ENCODE data around the gene RGCC. TPM values are rescaled to one million over a fixed set of nuclear protein-coding genes. Genes with fewer than 3 reads are reported as not detected.

RGCC gene
- total RNA-seq, 1 donor, result 101 TPM

- H3K4me3 ChIP-seq (ENCODE audit: low read depth, low read length), result no peak overlapping the region
- TF ChIP-seq CTCF (IDR thresholded peaks at IDR 0.05; ENCODE audit: insufficient read depth, low read depth, low read length), result no peak
- peak; percentile 68 for DNase-seq (ENCODE audit: low read depth)
Measured at GRCh38 chr13:41496420-41497234, 39.3 kb downstream of the RGCC start.

- no peak for DNase-seq (ENCODE audit: low read depth)
- H3K4me3 ChIP-seq (ENCODE audit: low read depth, low read length), result no peak overlapping the region
- no peak for TF ChIP-seq CTCF (IDR thresholded peaks at IDR 0.05; ENCODE audit: insufficient read depth, low read depth, low read length)
Measured at GRCh38 chr13:41497436-41497835, 40.1 kb downstream of the RGCC start.

GRCh38 chr13:41499452-41499851, 42.1 kb downstream of the RGCC start:
- no peak overlapping the region for H3K4me3 ChIP-seq (ENCODE audit: low read depth, low read length)
- no peak for TF ChIP-seq CTCF (IDR thresholded peaks at IDR 0.05; ENCODE audit: insufficient read depth, low read depth, low read length)
- no peak for DNase-seq (ENCODE audit: low read depth)

GRCh38 chr13:41500511-41500910, 43.2 kb downstream of the RGCC start:
- no peak for DNase-seq (ENCODE audit: low read depth)
- no peak for TF ChIP-seq CTCF (IDR thresholded peaks at IDR 0.05; ENCODE audit: insufficient read depth, low read depth, low read length)
- H3K4me3 ChIP-seq (ENCODE audit: low read depth, low read length), result no peak overlapping the region

GRCh38 chr13:41501281-41501680, 43.9 kb downstream of the RGCC start:
- DNase-seq (ENCODE audit: low read depth), result no peak
- TF ChIP-seq CTCF (IDR thresholded peaks at IDR 0.05; ENCODE audit: insufficient read depth, low read depth, low read length), result no peak
- no peak overlapping the region for H3K4me3 ChIP-seq (ENCODE audit: low read depth, low read length)

- TF ChIP-seq CTCF (IDR thresholded peaks at IDR 0.05; ENCODE audit: insufficient read depth, low read depth, low read length), result no peak
- no peak for DNase-seq (ENCODE audit: low read depth)
- no peak overlapping the region for H3K4me3 ChIP-seq (ENCODE audit: low read depth, low read length)
Measured at GRCh38 chr13:41502031-41502430, 44.7 kb downstream of the RGCC start.

GRCh38 chr13:41502673-41503072, 45.3 kb downstream of the RGCC start:
- DNase-seq (ENCODE audit: low read depth), result no peak
- TF ChIP-seq CTCF (IDR thresholded peaks at IDR 0.05; ENCODE audit: insufficient read depth, low read depth, low read length), result no peak
- no peak overlapping the region for H3K4me3 ChIP-seq (ENCODE audit: low read depth, low read length)

All from fibroblast of villous mesenchyme (primary cell).